ENCODE measurements around the gene POLD2.

The POLD2 gene

DNA sequence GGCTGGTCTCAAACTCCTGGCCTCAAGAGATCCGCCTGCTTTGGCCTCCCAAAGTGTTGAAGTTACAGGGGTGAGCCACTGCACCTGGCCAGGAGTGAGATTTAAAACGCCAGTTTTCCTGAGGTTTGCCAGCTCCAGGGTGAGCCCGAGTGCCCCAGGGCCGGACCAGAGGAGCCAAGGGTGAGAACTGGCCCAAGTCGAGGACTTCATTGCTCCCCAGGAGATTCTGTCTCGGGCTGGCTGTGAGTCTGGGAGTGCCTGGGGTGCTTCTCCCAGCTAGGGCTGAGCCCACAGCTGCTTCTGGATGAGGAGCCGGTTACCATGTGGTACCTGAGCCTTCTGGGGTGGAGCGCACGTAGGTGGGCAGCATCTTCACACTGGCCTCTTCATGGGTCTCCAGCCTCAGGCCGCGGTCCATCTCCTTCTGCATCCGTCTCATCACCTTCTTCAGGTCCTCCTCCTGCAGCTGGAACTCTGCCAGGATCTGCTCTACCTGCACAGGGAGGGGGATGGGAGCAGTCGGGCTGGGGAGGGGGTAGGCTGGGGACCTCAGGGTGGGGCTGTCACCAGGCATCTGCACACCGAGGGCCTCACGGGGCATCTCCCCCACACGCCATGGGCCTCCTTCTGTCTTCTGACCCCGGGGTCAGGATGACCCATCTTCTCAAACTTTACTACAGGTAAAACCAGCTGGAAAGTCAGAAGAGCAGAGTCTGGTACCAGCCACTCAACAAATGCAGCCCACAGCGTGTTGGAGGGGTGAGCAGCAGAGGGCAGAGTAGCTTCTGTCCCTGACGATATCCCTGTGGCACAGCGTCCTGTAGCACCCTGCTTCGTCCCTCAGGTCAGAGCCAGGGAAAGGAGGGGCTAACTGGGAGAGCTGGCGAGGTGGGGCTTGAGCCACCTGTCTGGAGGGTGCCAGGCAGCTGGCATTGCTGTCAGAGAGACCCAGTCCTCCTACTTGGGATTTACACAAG is 29.9 kb upstream of the POLD2 start:
- DNase-seq (ENCODE audit: low read depth in 1 of 2, low spot score in 1 of 2) = no peak

DNA sequence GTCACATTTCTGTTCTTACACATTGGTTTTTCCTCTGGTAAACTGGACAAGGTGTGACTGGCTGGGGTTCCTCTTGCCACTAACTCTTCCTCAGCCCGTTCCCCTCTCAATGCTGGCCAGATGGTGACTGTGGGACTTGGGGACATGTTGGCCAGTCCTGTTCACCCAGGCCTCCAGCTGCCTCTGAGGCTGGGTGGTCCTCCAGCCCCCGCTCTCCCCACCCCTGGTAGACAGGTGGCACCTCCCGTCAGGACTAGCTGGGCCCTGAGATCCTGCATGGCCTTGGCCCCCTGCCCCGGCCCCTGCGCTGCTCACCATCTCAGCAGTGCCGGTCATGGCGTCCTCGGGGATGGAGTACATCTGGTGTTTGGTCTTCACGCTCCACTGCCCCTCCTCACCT is 28.6 kb upstream of the POLD2 start:
- no peak for DNase-seq (ENCODE audit: low read depth in 1 of 2, low spot score in 1 of 2)

DNA sequence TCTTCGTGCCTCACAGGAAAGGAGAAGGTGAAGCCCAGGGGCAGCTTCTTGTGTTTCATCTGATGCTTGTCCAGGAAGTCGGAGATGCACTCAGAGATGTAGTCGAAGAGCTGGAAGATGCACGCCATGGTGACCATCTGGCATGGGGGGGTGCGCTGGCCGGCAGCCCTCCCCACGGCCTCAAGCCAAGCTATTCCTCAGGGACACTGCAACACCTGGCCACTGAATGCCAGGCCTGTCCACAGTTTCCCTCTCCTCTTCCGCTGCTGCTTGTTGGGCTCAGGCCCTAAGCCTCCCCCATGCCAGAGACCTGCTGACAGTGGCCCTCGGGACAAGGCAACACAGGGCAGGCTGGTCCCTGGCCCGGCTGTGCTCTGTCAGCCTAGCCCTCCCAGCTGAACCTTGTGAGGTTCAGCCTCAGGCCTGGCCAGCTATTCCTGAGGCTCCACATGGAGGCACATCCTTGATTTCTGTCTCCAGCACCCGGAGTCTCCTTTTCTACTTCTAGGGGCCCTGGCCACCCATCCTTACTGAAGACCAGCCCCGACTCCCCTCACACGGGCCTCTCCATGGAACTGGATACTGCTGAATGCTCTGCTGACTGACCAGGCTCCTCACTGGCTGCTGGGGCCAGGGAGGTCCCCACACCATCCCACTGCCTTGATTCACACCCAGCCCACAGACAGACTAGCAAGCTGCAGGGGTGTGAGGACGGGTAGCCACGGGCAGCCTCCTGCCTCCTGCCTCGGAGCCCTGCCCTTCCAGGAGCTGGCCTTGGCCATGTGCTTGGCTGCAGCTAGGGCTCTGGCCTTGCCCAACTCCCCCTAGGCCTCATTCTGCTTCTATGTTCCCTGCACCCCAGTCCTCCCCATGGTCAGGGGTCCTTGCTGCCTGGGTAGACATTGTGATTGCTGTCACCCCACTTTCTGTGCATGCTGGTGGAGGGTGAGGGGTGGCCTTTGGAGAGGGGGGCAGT is 27.9 kb upstream of the POLD2 start:
- no peak for DNase-seq (ENCODE audit: low read depth in 1 of 2, low spot score in 1 of 2)

DNA sequence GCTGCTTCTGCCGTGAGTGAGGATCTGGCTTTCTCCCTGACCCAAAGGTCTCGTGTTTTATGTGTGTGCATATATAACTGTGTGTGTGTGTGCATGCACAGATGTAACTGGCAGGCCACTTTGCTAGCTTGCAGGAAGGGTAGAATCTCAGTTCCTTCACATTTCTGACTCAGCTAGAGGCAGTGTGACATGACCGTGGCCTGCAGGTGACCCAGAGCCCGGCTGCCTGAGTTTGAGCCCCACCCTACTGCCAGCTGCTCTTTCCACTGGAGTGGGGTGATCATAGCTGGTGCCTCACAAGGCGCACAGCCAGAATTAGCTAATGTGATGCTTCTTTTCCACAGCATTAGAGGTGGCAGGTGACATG is 27.1 kb upstream of the POLD2 start:
- no peak for DNase-seq (ENCODE audit: low read depth in 1 of 2, low spot score in 1 of 2)

DNA sequence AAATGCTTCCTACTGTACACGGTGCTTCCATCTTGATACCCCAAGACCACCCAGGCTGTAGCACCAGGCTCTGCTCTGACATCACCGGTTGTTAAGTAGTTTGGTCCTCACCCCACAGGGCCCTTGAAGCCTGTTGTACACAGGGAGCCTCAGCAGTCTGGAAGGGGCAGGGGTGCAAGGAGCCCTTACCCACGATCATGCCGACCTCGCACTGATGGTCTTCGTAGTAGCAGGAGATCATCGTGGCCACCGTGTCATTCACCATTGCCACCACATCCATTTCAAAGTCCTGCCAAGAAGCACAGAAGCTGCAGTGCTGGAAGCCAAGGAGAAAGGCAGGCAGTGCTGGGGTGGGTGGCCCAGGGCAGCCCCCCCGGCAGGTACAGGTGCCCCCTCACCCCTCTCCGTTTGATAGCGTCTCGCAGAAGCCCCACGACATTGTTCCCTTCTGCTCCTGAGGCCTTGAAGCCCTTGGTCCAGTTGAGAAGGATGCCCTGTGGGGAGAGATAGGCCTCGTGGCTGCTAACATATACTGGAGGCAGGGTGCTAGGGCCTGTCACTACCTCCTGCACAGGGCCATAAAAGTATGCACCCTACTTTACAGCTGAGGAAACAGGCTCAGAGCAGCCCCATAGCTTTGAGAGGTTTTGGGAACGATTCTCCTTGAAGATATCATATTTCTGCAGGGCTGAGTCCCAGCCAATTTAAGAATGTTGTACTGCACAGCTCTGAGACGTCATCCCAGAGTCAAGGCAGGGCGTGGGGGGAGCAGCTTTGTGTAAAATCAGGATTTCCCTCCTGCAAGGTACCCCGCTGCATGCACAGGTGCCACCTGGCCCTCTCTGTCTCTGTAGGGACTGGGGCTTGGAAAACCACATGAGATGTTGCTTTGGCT is 26.5 kb upstream of the POLD2 start:
- DNase-seq (ENCODE audit: low read depth in 1 of 2, low spot score in 1 of 2) = no peak

DNA sequence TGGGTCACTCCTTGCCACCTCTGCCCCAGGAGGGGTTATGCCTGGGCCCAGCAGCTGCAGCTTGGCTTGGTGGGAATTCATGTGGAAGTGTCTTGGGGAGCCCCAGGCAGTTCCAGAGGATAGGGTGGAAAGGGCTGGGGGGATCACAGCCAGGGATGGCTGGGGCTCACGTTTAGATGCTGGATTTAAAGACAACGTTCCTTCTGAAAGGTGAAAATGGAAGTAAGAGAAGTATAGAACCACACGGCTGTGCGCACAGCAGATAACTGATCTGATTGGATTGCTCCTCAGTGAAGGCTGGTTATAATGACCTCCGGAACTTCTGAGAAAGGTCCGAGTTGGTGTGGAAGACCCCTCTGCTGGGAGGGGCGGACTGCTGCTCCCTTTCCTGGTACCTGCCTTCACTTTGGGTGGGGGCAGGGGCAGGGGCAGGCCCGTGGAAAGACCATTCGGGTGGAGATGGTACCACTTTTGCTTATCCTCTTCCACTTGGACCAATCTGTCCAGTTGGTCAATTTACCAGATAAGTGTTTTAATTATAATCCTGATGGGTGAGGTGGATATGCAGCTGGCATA is 25.7 kb upstream of the POLD2 start:
- no peak for DNase-seq (ENCODE audit: low read depth in 1 of 2, low spot score in 1 of 2)

DNA sequence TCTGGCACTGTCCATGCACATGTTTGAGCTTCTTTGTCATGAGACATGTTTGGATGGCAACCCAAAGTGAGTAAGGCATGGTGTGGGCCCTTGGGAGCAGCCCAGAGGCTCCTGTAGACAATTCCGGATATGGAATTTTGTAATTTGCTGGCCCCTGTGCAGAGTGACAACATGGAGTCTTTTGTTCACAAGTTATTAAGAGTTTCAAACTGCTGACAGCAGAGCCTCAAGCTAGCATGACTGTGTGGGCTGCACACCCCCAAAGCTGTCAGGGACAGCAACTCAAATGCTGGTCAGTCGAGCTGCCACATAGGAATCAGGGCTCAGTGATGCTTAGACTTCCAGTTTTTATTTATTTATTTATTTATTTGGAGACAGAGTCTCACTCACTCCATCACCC is 24.8 kb upstream of the POLD2 start:
- DNase-seq (ENCODE audit: low read depth in 1 of 2, low spot score in 1 of 2) = no peak

DNA sequence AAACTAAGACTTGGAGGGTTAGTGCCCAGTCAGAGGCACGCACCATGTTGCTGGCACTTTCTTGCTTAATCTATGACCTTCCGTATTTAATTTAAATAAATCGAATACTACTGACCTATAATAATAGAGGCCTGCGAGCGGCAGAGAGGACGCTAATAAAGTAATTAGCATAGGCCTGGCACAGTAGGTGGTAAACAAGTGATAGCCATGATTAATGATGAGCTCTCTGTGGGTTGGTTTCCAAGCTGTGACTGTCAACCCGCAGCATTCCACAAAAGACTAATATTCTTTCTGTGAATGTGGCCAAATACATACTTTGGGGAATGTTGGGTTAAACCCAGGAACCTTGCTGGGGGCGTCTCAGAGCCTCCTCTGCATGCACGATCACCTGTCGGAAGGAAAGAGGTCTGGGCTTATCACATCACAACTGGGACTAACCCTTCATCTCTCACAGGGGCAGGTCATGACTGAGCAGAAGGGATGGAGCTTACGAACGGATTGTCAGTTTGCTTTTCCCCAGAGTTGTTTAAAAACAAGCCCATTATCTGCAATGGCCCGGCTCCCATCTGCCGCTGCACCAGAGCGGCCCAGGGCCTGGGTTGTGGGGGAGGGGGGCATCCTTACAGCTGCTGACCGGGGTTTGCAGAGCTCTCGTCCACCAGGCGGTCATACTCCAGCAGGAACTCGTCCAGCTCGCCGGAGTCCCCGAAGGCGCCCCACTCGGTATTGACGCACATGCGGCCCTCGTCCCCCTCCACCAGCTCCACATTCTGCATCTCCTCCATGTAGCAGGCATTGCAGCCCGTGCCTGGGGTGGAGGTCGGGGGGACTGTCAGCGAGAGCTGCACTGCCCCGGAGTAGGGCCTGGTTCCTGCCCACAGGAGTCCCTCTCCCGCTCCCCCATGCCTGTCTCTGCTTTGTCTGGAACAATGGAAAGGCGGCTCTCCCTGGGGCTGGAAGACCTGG is 24.0 kb upstream of the POLD2 start:
- no peak for DNase-seq (ENCODE audit: low read depth in 1 of 2, low spot score in 1 of 2)

DNA sequence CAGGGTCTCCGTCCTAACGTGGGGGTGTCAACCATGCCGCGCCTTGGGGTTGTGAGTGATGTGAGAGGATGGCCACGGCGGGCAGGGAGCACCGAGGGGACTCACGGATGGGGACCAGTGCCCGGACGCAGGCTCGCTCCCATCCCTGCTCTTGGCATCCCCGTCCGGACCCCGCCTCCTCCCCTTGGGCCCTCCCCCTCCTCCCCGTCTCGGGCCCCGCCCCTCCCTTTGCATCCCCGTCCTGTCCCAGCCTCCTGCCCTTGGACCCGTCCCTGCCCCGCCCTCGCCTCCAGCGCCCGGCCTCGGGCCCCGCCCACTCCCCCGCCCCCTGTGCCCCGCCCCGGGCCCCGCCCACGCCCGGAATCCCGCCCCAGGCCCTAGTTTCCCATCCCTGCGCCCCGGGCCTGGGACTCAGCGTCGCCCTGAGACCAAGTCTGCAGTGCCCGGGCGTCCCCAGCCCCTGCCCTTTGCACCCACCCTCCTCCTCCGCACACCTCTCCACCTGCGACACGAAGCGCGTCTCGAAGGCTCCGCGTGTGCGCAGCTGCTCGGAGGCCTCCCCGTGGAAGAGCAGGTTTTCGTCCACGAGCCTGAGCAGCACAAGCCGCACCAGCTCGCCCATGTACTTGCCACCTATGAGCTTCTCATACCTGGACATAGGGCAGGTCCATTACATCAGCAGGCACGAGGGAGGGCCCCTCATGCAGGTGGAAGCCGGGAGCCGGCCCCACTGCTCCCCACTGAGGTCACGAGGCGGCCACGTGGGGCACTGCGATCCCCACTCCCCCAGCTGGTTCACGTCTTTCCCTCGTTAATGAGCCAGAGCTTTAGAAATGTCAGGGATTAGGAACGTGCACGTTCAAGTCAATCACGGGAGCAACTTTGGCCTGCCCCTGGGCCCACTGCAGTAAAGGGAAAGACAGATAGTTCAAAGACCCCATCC is 22.9 kb upstream of the POLD2 start:
- peak in 1 of 2 donors; percentile 49 for DNase-seq (ENCODE audit: low read depth in 1 of 2, low spot score in 1 of 2)

DNA sequence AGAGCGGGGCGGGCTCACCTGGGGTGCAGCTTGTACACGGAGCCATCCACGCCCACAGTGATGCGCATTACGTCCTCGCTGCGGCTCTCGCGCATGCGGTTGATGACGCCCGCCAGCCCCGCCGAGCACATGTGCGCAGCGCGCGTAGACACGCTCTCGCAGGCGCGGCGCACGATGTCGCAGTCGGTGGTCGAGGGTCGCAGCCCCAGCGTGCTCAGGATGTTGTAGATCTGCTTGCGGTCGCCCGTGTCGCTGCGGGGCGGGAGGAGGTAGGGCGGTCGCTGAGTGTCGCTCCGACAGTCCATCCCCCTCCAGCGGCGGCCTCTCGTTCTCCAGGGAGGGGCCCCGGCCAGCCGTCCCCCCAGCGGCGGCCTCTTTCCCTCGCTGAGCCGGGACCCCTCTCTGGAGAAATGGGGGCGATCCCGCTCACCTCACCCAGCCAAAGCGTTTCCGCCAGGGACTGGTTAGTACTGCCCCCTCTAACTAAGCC is 22.2 kb upstream of the POLD2 start:
- peak in 1 of 2 donors; percentile 49 for DNase-seq (ENCODE audit: low read depth in 1 of 2, low spot score in 1 of 2)

DNA sequence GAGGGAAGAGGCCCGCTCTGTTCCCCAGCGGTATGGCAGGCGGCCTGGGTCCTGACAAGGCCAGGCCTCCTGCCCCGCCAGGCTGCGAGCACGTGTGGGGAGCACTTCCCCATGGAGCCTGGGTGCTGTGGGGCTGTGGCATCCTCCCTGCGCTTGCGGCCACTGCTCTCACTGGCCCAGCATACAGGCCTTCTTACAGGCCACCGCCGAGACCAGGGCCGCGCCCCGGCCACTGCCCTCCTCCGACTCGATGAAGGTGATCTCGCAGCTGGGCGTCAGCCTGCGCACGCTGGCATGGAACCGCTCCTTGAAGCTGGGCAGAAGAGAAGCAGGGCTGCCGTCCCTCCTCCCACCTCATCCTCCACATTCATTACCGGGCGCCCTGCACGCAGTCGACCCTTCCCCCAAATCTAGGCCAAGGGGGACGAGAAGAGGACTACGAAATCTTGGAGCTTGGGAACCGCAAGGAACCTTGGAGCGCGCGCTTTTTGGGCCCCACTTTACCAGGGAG is 21.7 kb upstream of the POLD2 start:
- DNase-seq (ENCODE audit: low read depth in 1 of 2, low spot score in 1 of 2) = no peak

DNA sequence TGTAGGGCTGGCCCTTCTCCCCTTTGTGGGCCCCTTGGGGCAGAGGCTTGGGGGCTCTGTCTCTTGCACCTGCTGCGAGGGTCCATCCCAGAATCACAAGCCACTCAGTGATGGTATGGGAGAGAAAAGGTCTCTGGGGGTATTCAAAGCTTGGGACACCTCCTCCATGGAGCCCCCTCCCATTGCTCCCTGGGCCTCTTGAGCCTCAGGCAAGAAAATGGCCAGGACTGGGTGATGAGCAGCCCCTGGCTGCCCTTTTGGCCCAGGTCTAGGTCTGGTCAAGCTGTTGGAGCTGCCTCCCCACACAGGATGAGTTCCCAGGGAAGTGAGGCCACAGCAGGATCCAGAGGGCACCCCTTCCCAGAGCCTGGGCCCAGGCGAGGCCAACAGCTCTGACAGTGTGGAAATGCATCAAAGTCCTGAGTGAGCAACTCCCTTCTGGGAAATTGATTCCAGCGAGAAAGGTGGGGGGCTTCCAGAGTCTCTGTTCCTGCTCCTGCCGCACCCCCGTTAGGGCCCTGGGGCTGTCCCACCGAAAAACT is 21.1 kb upstream of the POLD2 start:
- no peak for DNase-seq (ENCODE audit: low read depth in 1 of 2, low spot score in 1 of 2)

DNA sequence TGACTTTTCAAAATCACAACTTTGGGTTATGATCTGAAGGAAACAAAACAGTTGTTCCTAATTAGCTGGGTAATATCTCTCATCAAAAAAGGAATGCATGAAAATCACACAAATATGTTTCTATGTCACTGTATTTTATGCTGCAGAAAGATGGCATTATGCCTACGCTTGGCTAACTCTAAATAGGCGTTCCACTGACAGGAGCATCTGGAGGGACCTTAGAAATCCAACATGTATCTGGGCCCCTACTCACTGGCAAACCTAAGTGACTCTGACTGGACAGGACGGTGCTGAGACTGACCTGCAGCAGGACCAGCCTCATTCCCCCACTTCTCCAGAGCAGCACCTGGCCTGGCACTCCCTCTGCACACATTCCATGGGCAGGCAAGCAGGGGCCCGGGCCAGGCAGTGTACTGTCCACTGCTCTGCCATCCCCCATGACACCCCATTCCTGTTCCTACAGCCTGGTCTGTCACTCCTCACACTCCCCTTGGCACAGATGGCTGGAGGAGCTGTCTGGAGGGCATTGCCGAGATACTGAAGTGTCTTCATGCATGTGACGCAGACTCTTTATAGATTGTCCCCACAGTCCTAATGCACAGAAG is 20.4 kb upstream of the POLD2 start:
- DNase-seq (ENCODE audit: low read depth in 1 of 2, low spot score in 1 of 2) = no peak

DNA sequence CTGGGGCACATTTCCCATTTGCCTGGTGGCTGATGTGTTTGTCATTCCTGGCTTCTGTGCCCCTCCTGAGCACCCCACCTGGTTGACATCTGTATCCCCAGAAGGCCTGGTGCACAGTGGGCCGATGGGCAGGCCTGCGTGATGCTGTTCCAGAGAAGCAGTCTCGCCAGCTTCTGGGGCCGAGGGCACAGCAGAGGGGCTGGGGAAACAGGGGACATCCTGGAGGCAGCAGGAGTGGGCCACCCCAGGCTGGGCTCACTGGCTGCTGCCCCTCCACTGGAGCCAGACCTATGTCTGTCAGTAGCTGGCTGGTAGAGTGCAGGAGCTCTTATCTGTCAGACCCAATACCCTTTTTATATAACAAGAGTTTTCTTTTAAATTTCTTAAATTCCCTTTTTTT is 18.7 kb upstream of the POLD2 start:
- DNase-seq (ENCODE audit: low read depth in 1 of 2, low spot score in 1 of 2) = no peak

DNA sequence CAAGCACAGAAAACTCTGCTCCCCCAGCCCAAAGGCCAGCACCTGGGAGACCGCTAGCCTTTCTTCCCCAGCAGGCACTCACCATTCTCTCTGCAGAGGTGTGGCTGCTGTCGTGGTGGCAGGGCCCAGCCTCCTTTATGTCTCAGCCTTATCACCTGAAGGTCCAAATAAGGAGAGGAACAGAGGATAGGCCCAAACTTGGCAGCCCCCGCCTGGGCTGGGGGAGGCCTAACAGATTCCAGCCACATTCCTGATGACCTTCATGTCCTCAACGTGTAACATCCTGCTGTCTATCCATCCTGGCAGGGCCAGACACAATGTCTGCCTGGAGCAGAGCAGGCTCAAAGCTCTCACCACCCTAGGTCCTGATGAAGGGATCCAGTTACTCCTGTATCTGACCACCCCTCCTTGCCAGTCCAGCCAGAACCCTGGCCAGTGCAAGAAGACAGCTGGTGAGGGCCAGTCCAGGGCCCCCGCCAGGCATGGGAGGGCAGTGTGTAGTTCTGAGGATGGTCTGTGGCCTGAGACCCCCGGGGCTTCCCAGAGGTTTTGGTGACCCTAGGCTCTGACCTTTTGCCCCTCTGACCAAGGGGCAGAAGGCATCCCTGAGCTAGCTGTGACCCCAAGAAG is 18.0 kb upstream of the POLD2 start, which contains the start of gene MYL7:
MYL7 (minus strand) TSS at position 112 of the 630 bp plus-strand sequence; CDS start at position 85, 27 bp downstream.
- no peak for DNase-seq (ENCODE audit: low read depth in 1 of 2, low spot score in 1 of 2)

DNA sequence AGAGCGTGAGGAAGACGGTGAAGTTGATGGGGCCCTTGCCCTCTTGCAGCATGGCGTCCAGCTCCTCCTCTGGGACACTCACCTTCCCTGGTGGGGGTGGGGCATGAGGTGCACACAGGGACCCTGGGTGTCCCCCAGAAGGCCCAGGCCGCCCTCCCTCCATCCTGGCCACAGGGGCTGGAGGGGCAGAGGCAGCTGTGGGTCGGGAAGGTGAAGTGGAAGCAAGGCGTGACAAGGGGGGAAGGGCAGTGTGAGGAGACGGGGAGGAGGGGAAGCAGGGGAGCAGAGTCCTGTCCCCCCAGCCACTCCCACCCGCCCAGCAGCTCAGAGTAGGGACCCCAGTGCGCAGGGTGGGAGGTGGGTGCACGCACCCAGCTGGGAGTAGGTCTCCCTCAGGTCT is 17.0 kb upstream of the POLD2 start:
- no peak for DNase-seq (ENCODE audit: low read depth in 1 of 2, low spot score in 1 of 2)

All from stimulated activated CD4-positive, alpha-beta T cell treated with anti-CD3 and anti-CD28 coated beads, Interleukin-15, amount 100 ng/mL, for 1 hour (primary cell).